Midbrain (tissue), 1 donor: ENCODE measurements around the gene DCAF15.

Source experiments
- DNase-seq: peaks from one replicate; lab custom pipeline; 2025; lab: John Stamatoyannopoulos, UW

DCAF15 gene

DNA sequence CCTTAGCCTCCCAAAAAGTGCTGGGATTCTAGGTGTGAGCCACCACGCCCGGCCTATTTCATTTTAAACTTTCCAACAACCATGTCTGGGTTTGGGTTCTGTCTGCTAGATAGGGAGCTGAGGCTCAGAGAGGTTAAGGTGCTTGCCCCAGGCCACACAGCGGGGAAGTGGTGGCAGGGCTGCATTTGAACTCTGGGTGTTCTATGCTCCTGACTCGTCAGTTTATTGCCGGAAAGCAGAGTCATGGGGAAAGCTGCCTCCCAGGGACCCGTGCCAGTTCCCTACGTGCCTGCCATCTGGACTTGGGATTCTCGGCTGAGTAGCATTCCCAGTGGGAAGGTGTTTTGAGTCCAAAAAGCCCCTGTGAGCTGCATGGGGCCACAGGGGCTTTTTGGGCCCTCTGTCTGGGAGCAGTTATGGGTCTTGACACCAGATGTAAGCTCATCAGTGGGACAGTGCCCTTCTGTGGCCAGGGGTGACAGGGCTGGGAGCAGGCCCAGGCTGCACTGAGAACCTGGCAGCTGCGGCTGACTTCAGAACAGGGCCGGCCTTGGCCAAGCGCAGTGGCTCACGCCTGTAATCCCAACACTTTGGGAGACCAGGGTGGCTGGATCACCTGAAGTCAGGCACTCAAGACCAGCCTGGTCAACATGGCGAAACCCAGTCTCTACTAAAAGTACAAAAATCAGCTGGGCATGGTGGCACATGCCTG lies 42.9 kb downstream of the DCAF15 start:
- peak; percentile 8 for DNase-seq

DNA sequence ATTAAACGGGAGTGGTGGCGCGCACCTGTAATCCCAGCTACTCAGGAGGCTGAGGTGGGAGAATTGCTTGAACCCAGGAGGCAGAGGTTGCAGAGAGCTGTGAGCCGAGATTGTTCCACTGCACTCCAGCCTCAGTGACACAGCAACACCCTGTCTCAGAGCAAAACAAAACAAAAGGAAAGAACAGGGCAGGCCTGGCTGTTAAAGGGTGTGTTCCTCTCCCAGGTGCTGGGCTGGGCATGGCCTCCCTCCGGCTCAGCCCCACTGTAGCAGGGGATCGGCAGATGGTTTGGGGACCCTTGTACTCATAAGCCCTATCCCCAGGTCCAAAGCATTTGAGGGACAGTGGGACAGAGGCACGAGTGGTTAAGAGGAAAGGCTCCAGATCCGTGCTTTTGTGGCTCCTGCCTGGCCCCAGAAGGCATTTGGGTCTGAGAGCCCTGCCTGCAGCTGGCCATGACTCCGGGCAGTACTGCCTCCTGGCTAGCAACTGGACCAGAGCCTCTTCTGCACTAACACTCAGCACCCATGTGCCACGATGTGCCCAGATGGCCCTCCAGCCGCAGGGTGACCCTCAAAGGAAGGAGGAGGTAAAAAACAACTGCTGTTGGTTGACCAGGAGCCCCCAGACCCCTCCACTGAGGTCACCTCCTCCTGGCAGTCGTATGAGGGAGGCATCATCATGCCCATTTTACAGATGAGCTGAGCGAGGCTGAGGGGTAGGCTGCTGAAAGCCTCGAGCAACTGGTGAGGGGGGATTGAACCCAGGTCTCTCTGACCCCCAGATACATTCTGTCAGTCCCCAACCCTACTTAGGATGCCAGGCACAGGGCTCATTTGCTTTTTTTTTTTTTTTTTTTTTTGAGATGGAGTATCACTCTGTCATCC lies 43.8 kb downstream of the DCAF15 start:
- DNase-seq = no peak

GRCh38 chr19:13996928-13997630 lies 44.8 kb downstream of the DCAF15 start:
- DNase-seq = no peak

GRCh38 chr19:13997631-13997962 lies 45.3 kb downstream of the DCAF15 start:
- no peak for DNase-seq

GRCh38 chr19:13998426-13998825 lies 46.1 kb downstream of the DCAF15 start:
- no peak for DNase-seq

DNA sequence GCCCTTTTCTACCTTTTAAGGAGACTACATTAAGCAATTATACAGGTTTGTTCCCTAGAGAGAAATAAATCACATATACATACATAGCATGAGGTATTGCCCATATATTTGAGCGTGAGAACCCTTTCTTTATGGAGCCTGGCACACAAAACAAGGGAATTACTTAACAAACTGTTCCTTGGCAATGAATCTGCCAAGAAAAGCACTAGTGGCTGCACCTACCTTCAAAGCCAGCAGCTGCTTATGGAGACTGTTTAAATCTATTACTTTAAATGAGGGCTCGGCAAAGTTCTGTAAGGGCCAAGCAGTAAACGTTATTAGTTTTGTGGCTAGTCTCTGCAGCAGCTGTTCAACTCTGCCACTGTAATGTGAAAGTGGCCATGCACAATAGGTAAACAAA lies 46.8 kb downstream of the DCAF15 start:
- DNase-seq = no peak

DNA sequence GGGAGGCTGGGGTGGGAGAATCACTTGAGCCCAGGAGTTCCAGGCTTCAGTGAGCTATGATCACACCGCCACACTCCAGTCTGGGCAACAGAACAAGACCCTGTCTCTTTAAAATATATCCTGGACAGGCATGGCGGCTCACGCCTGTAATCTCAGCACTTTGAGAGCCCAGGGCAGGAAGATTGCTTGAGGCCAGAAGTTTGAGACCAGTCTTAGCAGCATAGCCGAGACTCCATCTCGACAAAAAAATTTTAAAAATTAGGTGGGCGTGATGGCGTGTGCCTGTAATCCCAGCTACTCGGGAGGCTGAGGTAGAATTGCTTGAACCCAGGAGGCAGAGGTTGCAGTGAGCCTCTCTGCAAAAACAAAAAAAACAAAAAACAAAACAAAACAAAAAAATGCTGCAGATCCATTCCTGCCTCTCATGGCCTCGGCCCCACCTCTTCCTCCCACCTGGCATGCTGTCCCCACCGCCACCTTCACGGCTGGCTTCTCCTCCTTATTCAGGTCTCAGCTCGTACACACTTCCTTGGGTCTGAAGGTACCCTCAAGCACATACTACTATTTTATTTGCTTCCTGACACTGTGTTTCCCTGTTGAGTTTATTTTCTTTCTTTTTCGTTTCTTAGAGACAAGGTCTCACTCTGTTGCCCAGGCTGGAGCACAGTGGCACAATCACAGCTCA lies 48.5 kb downstream of the DCAF15 start:
- DNase-seq = no peak

GRCh38 chr19:14002571-14003250 lies 50.4 kb downstream of the DCAF15 start:
- DNase-seq = no peak

GRCh38 chr19:14003251-14004055 lies 51.1 kb downstream of the DCAF15 start:
- no peak for DNase-seq

DNA sequence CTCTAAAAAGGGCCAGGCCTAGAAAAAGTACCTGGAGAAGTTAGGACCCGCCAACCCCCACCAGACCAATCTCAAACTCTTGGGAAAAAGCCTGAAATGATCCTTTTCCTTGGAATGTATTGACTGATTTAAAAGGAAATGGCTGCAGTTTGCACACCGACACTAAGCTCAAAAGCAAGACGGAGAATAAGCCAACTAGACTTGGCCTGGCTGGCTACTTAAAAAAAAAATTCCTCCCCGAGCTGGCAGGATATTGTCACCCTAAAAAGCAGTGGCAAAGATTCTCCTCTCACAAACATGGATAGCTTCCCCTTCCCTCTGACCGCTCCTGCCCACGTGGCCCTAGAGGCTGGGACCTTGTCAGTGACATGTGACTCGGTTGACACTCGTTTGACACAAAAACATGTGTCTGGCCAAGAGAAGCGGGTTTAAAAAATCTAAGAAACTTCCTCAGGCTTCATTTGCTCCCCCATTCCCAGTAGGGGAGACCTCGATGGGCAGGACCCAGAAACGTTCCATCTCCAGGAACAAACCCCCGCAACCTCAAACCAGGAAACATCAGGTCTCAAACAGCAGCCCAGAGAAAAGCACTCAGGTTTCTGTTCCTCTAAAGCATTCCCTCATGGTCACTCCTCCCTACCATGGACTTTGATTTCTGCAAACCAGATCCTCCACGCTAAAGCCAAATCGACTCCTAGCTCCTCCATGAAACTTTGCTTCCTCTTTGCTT lies 52.5 kb downstream of the DCAF15 start:
- DNase-seq = peak; percentile 78

- DNase-seq = peak; percentile 67
Measured at GRCh38 chr19:14005349-14006084, 53.2 kb downstream of the DCAF15 start.

- DNase-seq = peak; percentile 99
Measured at GRCh38 chr19:14006085-14006765, 53.9 kb downstream of the DCAF15 start, which contains the start of gene RFX1. Gene RFX1, minus strand, starts transcription at chr19:14006320. Its CDS starts 12,477 bp downstream, at chr19:13993843.

- DNase-seq = no peak
Measured at GRCh38 chr19:14006766-14007562, 54.7 kb downstream of the DCAF15 start.
